Measurements from ENCODE around the gene NUP62CL. TPM values are rescaled to one million over a fixed set of nuclear protein-coding genes. Genes with fewer than 3 reads are reported as not detected.

The NUP62CL gene
- total and polyA plus RNA-seq, 10 of the 15 experiments (the other 5 are each of a cell fraction or from before 2014, with no cell fraction given), result 2.5 to 6.0 (median 4.2) TPM

- in situ Hi-C loops (cut with MboI), result no loop called here
- TF ChIP-seq, protein P1, sequence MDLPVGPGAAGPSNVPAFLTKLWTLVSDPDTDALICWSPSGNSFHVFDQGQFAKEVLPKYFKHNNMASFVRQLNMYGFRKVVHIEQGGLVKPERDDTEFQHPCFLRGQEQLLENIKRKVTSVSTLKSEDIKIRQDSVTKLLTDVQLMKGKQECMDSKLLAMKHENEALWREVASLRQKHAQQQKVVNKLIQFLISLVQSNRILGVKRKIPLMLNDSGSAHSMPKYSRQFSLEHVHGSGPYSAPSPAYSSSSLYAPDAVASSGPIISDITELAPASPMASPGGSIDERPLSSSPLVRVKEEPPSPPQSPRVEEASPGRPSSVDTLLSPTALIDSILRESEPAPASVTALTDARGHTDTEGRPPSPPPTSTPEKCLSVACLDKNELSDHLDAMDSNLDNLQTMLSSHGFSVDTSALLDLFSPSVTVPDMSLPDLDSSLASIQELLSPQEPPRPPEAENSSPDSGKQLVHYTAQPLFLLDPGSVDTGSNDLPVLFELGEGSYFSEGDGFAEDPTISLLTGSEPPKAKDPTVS (IDR thresholded peaks at IDR 0.05; ENCODE audit: low read depth, low read length), result no peak
- TF ChIP-seq, protein P2, sequence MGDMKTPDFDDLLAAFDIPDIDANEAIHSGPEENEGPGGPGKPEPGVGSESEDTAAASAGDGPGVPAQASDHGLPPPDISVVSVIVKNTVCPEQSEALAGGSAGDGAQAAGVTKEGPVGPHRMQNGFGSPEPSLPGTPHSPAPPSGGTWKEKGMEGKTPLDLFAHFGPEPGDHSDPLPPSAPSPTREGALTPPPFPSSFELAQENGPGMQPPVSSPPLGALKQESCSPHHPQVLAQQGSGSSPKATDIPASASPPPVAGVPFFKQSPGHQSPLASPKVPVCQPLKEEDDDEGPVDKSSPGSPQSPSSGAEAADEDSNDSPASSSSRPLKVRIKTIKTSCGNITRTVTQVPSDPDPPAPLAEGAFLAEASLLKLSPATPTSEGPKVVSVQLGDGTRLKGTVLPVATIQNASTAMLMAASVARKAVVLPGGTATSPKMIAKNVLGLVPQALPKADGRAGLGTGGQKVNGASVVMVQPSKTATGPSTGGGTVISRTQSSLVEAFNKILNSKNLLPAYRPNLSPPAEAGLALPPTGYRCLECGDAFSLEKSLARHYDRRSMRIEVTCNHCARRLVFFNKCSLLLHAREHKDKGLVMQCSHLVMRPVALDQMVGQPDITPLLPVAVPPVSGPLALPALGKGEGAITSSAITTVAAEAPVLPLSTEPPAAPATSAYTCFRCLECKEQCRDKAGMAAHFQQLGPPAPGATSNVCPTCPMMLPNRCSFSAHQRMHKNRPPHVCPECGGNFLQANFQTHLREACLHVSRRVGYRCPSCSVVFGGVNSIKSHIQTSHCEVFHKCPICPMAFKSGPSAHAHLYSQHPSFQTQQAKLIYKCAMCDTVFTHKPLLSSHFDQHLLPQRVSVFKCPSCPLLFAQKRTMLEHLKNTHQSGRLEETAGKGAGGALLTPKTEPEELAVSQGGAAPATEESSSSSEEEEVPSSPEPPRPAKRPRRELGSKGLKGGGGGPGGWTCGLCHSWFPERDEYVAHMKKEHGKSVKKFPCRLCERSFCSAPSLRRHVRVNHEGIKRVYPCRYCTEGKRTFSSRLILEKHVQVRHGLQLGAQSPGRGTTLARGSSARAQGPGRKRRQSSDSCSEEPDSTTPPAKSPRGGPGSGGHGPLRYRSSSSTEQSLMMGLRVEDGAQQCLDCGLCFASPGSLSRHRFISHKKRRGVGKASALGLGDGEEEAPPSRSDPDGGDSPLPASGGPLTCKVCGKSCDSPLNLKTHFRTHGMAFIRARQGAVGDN (IDR thresholded peaks at IDR 0.05), result no peak
- TF ChIP-seq WRNIP1 (IDR thresholded peaks at IDR 0.05; ENCODE audit: borderline replicate concordance, low read depth, low read length), result no peak
- no peak for TF ChIP-seq E2F4 (IDR thresholded peaks at IDR 0.05; ENCODE audit: low read depth, low read length)
- TF ChIP-seq POLR2AphosphoS5 (IDR thresholded peaks at IDR 0.05; ENCODE audit: low read length), result no peak
- TF ChIP-seq BACH1 (IDR thresholded peaks at IDR 0.05; ENCODE audit: borderline replicate concordance), result no peak
- TF ChIP-seq RBBP5 (conservative IDR thresholded peaks at IDR 0.05), result no peak
- no peaks in the 10 kb centered on the region for H3K36me3 ChIP-seq (ENCODE audit: control insufficient read depth in 2 of 2, insufficient read depth in 2 of 2, low read length in 1 of 2)
- no peak overlapping the region for H3K4me3 ChIP-seq
- WGBS (ENCODE audit: insufficient coverage, insufficient replicate concordance, low lambda C conversion rate, missing lambda C conversion rate), result 52% methylated on average over 1 of the region's 1 CpG
- CTCF ChIA-PET, result no interaction called here
- no peak overlapping the region for H3K27ac ChIP-seq (ENCODE audit: control insufficient read depth, insufficient read depth)
- H3K4me1 ChIP-seq (ENCODE audit: control insufficient read depth, insufficient read depth, low read length), result no peaks in the 10 kb centered on the region
- intact Hi-C loops (cut with micrococcal nuclease; ENCODE audit: unreplicated experiment), result no loop called here
- H3K9ac ChIP-seq (ENCODE audit: control insufficient read depth, insufficient read depth, low read length), result no peak overlapping the region
- no peak for FAIRE-seq
- no peak overlapping the region for H2AFZ ChIP-seq (ENCODE audit: control insufficient read depth, low read depth, low read length)
- no peak overlapping the region for H3K4me2 ChIP-seq (ENCODE audit: control insufficient read depth, insufficient read depth)
- BruUV-seq (replicated peaks), result no TSS peak
- DNase-seq (ENCODE audit: low read depth, low spot score), result no peak
- RAD21 ChIA-PET (ENCODE audit: unreplicated experiment), result no interaction called here
- no peaks in the 10 kb centered on the region for H4K20me1 ChIP-seq (ENCODE audit: control insufficient read depth, insufficient read depth)
- no peak for ATAC-seq
- SMC1A ChIA-PET (ENCODE audit: uncharacterized antibody, unreplicated experiment), result no interaction called here
- POLR2A ChIA-PET, result no interaction called here
- no peaks in the 10 kb centered on the region for H3K9me3 ChIP-seq (replicated peaks; ENCODE audit: control insufficient read depth, insufficient read depth, low read length)
- H3K27me3 ChIP-seq (replicated peaks in 1 of 2; ENCODE audit: control insufficient read depth in 2 of 2, insufficient read depth in 2 of 2, low read length in 1 of 2), result no peaks in the 10 kb centered on the region
- no peaks in the 10 kb centered on the region for H3K79me2 ChIP-seq (ENCODE audit: control insufficient read depth, insufficient read depth, low read length)
These were observed 103.3 kb downstream of the NUP62CL start for GRCh38 chrX:107102980-107103379.
